Posterior cingulate gyrus (tissue), 11 donors: ENCODE measurements around the gene ITGA7.

Experiments
- DNase-seq, 10 donors: peaks; one replicate each; pipeline versions ENCODE4 v3.0.0 to v3.0.0-alpha.2; 2020 to 2021; ENCODE audit warnings: mixed read lengths in 3 of 10
- intact Hi-C: fragments of 100-400 bp; cut with DNase I; formaldehyde crosslinking; loops from one replicate; pipeline ENCODE4 v1.15.1; 2023

ITGA7 gene

GRCh38 chr12:55721601-55722213, 14.0 kb upstream of the ITGA7 start:
- intact Hi-C loops: loop anchor here (5.0 kb wide), 1 partner anchor 59 kb away; no protein-coding TSS in a partner anchor
- peak in 3 of 10 donors; percentile 32 to 63 (median 54) for DNase-seq

GRCh38 chr12:55720894-55721444, 13.3 kb upstream of the ITGA7 start:
- intact Hi-C loops: loop anchor here (5.0 kb wide), 1 partner anchor 59 kb away; no protein-coding TSS in a partner anchor
- peak in 7 of 10 donors; percentile 52 to 93 (median 70) for DNase-seq

- DNase-seq: peak in 2 of 10 donors; percentile 58 to 75
- intact Hi-C loops: loop anchor here (5.0 kb wide), 1 partner anchor 58 kb away; no protein-coding TSS in a partner anchor
Measured at GRCh38 chr12:55720071-55720564, 12.4 kb upstream of the ITGA7 start, which contains the start of gene RDH5. Gene RDH5 (plus strand): TSS chr12:55720393. CDS start chr12:55721185, 792 bp downstream.

GRCh38 chr12:55719371-55719770, 11.7 kb upstream of the ITGA7 start:
- peak in 1 of 10 donors; percentile 8 for DNase-seq
- intact Hi-C loops: no loop called here

GRCh38 chr12:55718624-55719275, 11.0 kb upstream of the ITGA7 start:
- peak in 2 of 10 donors; percentile 42 to 74 for DNase-seq
- intact Hi-C loops: no loop called here

GRCh38 chr12:55718015-55718414, 10.3 kb upstream of the ITGA7 start:
- peak in 1 of 10 donors; percentile 20 for DNase-seq
- intact Hi-C loops: no loop called here

GRCh38 chr12:55717011-55718007, 9.6 kb upstream of the ITGA7 start:
- intact Hi-C loops: no loop called here
- peak in 3 of 10 donors; percentile 38 to 89 (median 46) for DNase-seq

GRCh38 chr12:55716582-55716957, 8.9 kb upstream of the ITGA7 start:
- DNase-seq: no peak
- intact Hi-C loops: no loop called here

GRCh38 chr12:55715833-55716581, 8.3 kb upstream of the ITGA7 start, which contains the start of gene BLOC1S1:
Gene BLOC1S1 (plus strand): TSS chr12:55716046. CDS start chr12:55716052, 6 bp downstream.
- DNase-seq: peak; percentile 82 to 98 (median 88)
- intact Hi-C loops: no loop called here

GRCh38 chr12:55715169-55715764, 7.6 kb upstream of the ITGA7 start:
- DNase-seq: no peak
- intact Hi-C loops: no loop called here

- no peak for DNase-seq
- intact Hi-C loops: no loop called here
Measured at GRCh38 chr12:55713721-55714120, 6.0 kb upstream of the ITGA7 start.

- intact Hi-C loops: no loop called here
- peak in 1 of 10 donors; percentile 37 for DNase-seq
Measured at GRCh38 chr12:55712700-55713415, 5.2 kb upstream of the ITGA7 start.

GRCh38 chr12:55711786-55712553, 4.3 kb upstream of the ITGA7 start:
- intact Hi-C loops: no loop called here
- peak in 3 of 10 donors; percentile 29 to 75 (median 60) for DNase-seq

GRCh38 chr12:55708695-55709233, 1.1 kb upstream of the ITGA7 start:
- DNase-seq: peak in 2 of 10 donors; percentile 29 to 63
- intact Hi-C loops: no loop called here

GRCh38 chr12:55707219-55707671, 459 bp downstream of the ITGA7 start:
- intact Hi-C loops: no loop called here
- peak in 2 of 10 donors; percentile 16 to 74 for DNase-seq

GRCh38 chr12:55706568-55707218, 1.0 kb downstream of the ITGA7 start:
- peak in 2 of 10 donors; percentile 32 to 65 for DNase-seq
- intact Hi-C loops: no loop called here
